HepG2 (cell line): Measurements from ENCODE around the gene ZFAND2A. TPM values are rescaled to one million over a fixed set of nuclear protein-coding genes. Genes with fewer than 3 reads are reported as not detected.

Source experiments
- E2F5 ChIP-seq: sonication (generic); formaldehyde crosslinking; conservative IDR thresholded peaks from 2 replicates; pipeline ENCODE4 v1.4.0; 2020; ENCODE audit warnings: missing genetic modification reagents
- FOXK2 ChIP-seq: fragments of 450-650 bp; IDR thresholded peaks from 2 replicates; pipeline ENCODE4 v1.6.1; 2016
- HNF4G ChIP-seq, 2 experiments: sonication (generic) in 1 of 2; formaldehyde crosslinking in 1 of 2; IDR thresholded peaks; 2 replicates each; pipeline versions ENCODE4 v1.4.0 to v1.6.1; 2011 to 2020; ENCODE audit warnings: borderline replicate concordance in 2 of 2, low read depth in 2 of 2, mild to moderate bottlenecking in 2 of 2, low read length in 1 of 2, missing genetic modification reagents in 1 of 2, moderate library complexity in 1 of 2
- HNRNPLL ChIP-seq: fragments of 200-400 bp; formaldehyde crosslinking; IDR thresholded peaks from 2 replicates; pipeline ENCODE4 v1.6.1; 2017; ENCODE audit warnings: mild to moderate bottlenecking, low read depth, low read length; ENCODE audit not compliant: poor library complexity, severe bottlenecking
- MIER3 ChIP-seq: IDR thresholded peaks from 2 replicates; pipeline ENCODE4 v1.6.1; 2016; ENCODE audit warnings: missing compliant biosample characterization, borderline replicate concordance
- RBM39 ChIP-seq: fragments of 200-400 bp; formaldehyde crosslinking; IDR thresholded peaks from one replicate; pipeline ENCODE4 v1.6.1; 2018; ENCODE audit warnings: antibody characterized with exemption, mild to moderate bottlenecking, low read depth, low read length; ENCODE audit not compliant: poor library complexity, severe bottlenecking
- SIN3B ChIP-seq: fragments of 150-350 bp; IDR thresholded peaks from 2 replicates; pipeline ENCODE4 v1.6.1; 2014; ENCODE audit warnings: low read length
- USF2 ChIP-seq, 2 experiments: sonication (generic) in 1 of 2; formaldehyde crosslinking in 1 of 2; IDR thresholded peaks; 2 replicates each; pipeline versions ENCODE4 v1.5.1 to v1.6.1; 2011 to 2020; ENCODE audit warnings: borderline replicate concordance in 1 of 2, low read depth in 1 of 2, low read length in 1 of 2, mild to moderate bottlenecking in 1 of 2, missing genetic modification reagents in 1 of 2, moderate library complexity in 1 of 2
- ZBTB2 ChIP-seq: sonication (generic); formaldehyde crosslinking; IDR thresholded peaks from 2 replicates; pipeline ENCODE4 v1.8.0; 2022; ENCODE audit warnings: low read depth, missing genetic modification reagents
- ZNF280D ChIP-seq: sonication (generic); formaldehyde crosslinking; IDR thresholded peaks from 2 replicates; pipeline ENCODE4 v1.5.1; 2020; ENCODE audit warnings: mild to moderate bottlenecking, missing genetic modification reagents
- ZNF564 ChIP-seq: sonication (generic); formaldehyde crosslinking; IDR thresholded peaks from 2 replicates; pipeline ENCODE4 v1.8.1; 2023; ENCODE audit warnings: mild to moderate bottlenecking, missing genetic modification reagents
- ZNF597 ChIP-seq: sonication (generic); formaldehyde crosslinking; IDR thresholded peaks from 2 replicates; pipeline ENCODE4 v1.5.0; 2020; ENCODE audit warnings: missing genetic modification reagents
- ZNF639 ChIP-seq: conservative IDR thresholded peaks from 2 replicates; pipeline ENCODE4 v1.6.1; 2018; ENCODE audit warnings: missing genetic modification reagents
- ZNF670 ChIP-seq: sonication (generic); formaldehyde crosslinking; IDR thresholded peaks from 2 replicates; pipeline ENCODE4 v1.8.0; 2022; ENCODE audit warnings: mild to moderate bottlenecking, missing genetic modification reagents, borderline replicate concordance
- polyA plus RNA-seq, 8 experiments: library from polyadenylated mRNA; depleted of rRNA in 3 of 8; stranded (reverse) in 7 of 8; unstranded in 1 of 8; fragments of >200 nt; fragmentation: Illumina TruSeq in 4 of 8; extraction: Trizol in 4 of 8; gene quantifications; 2 replicates each; pipeline versions ENCODE4 v1.2.1 to v1.2.3, GENCODE V29; 2011 to 2016; ENCODE audit warnings: low read depth in 4 of 8, missing spikeins in 1 of 8, mixed read lengths in 1 of 8; ENCODE audit not compliant: insufficient read depth in 1 of 8
- total RNA-seq, 5 experiments: library from RNA; depleted of rRNA; stranded (reverse); fragments of >200 nt; fragmentation: Illumina TruSeq; extraction: Trizol; gene quantifications; 2 replicates each; pipeline ENCODE4 v1.2.3, GENCODE V29; 2016; ENCODE audit warnings: low read depth in 1 of 5

Gene ZFAND2A
- total and polyA plus RNA-seq, 2 of the 13 experiments (the other 11 are each of a cell fraction or from before 2014, with no cell fraction given): 140 to 153 TPM

GRCh38 chr7:1169409-1170368 lies 9.7 kb upstream of the ZFAND2A start (continued):
- no peak for TF ChIP-seq ZNF597 (CRISPR knock-in tag)
- TF ChIP-seq HNRNPLL: no peak
- TF ChIP-seq E2F5 (CRISPR knock-in tag): no peak
- peak; percentile 44; the same call in 1 of the 2 replicates for TF ChIP-seq SIN3B
- TF ChIP-seq ZNF670 (CRISPR knock-in tag): no peak
- no peak for TF ChIP-seq ZBTB2
- TF ChIP-seq RBM39: peak; percentile 58
- TF ChIP-seq ZNF639 (CRISPR knock-in tag): 0 out of 2 replicates have a peak, but pooled peaks have one; percentile 61
- no peak for TF ChIP-seq USF2 (IDR thresholded peaks at IDR 0.05; ENCODE audit: low read depth, low read length)
- no peak for TF ChIP-seq USF2 (CRISPR knock-in tag; IDR thresholded peaks at IDR 0.05; ENCODE audit: borderline replicate concordance)
- TF ChIP-seq HNF4G (IDR thresholded peaks at IDR 0.05; ENCODE audit: borderline replicate concordance, low read depth, low read length): peak; percentile 14; the same call in 1 of the 2 replicates
- peak; percentile 56; the same call in 1 of the 2 replicates for TF ChIP-seq HNF4G (CRISPR knock-in tag; IDR thresholded peaks at IDR 0.05; ENCODE audit: borderline replicate concordance, low read depth)
- TF ChIP-seq ZNF564 (CRISPR knock-in tag): no peak
- TF ChIP-seq ZNF280D (CRISPR knock-in tag): 0 out of 2 replicates have a peak, but pooled peaks have one; percentile 43
- TF ChIP-seq MIER3 (CRISPR knock-in tag): peak; percentile 68; the same call in 1 of the 2 replicates
- no peak for TF ChIP-seq FOXK2
